HEK293T (cell line): ENCODE results near the gene NUP37.

ENCODE experiments used
- FOXM1 ChIP-seq: fragments of 450-650 bp; IDR thresholded peaks from 2 replicates; pipeline ENCODE4 v1.6.1; 2017; ENCODE audit warnings: mild to moderate bottlenecking, borderline replicate concordance
- SP1 ChIP-seq: fragments of 450-650 bp; IDR thresholded peaks from 2 replicates; pipeline ENCODE4 v1.6.1; 2017
- SUZ12 ChIP-seq: fragments of 450-650 bp; IDR thresholded peaks from 2 replicates; pipeline ENCODE4 v1.6.1; 2016; ENCODE audit warnings: mild to moderate bottlenecking
- TARDBP ChIP-seq: fragments of 450-650 bp; IDR thresholded peaks from 2 replicates; pipeline ENCODE4 v1.6.1; 2016
- TF ChIP-seq, protein P1 (sequence below): fragments of 450-650 bp; IDR thresholded peaks from 2 replicates; pipeline ENCODE4 v1.6.1; 2016

DNA sequence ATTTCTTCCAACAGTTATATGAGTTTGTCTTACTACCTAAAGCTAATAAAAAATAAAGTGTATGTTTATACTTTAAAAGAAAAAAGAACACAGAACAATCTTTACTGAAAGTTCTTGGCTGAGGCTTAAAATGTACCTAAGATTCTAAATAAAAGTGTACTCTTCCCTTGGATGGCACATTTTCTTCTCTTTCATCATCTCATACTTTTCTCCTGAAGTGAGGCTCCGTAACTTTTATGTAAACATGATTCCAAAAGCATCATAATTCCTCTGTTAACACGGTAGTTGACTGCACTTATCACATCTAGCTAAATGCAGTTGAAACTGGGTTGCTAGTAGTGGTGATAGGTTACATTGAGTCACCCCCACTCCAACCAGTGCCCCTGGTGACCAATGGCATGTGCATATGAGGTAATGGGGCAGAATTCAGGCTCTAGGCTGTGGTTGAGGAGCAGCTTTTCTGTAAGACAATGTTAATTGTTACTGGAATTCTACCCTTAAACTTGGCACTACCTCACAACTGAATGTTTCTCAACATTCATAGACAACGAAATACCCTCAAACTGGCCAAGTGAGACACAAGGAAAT, 96.5 kb downstream of the NUP37 start:
- TF ChIP-seq SUZ12 (no peak), FOXM1 (no peak), TARDBP (no peak), SP1 (no peak)
- TF ChIP-seq, protein P1, sequence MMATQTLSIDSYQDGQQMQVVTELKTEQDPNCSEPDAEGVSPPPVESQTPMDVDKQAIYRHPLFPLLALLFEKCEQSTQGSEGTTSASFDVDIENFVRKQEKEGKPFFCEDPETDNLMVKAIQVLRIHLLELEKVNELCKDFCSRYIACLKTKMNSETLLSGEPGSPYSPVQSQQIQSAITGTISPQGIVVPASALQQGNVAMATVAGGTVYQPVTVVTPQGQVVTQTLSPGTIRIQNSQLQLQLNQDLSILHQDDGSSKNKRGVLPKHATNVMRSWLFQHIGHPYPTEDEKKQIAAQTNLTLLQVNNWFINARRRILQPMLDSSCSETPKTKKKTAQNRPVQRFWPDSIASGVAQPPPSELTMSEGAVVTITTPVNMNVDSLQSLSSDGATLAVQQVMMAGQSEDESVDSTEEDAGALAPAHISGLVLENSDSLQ = no peak
